SU-DHL-6 (cell line): ENCODE data around the gene EGR4.

Experiments
- EZH2phosphoT487 ChIP-seq: fragments of 200-600 bp; sonication (generic), shearing (Covaris generic); conservative IDR thresholded peaks from 2 replicates; pipeline ENCODE4 v1.6.1; 2018; ENCODE audit warnings: mild to moderate bottlenecking, antibody characterized with exemption, low read length, moderate library complexity, mixed read lengths
- TF ChIP-seq, protein P1 (sequence below): fragments of 200-600 bp; sonication (generic); IDR thresholded peaks from one replicate; pipeline ENCODE4 v1.5.1; 2017; ENCODE audit warnings: antibody characterized with exemption, mild to moderate bottlenecking, low read length, moderate library complexity; ENCODE audit not compliant: insufficient read depth, poor library complexity, severe bottlenecking

DNA sequence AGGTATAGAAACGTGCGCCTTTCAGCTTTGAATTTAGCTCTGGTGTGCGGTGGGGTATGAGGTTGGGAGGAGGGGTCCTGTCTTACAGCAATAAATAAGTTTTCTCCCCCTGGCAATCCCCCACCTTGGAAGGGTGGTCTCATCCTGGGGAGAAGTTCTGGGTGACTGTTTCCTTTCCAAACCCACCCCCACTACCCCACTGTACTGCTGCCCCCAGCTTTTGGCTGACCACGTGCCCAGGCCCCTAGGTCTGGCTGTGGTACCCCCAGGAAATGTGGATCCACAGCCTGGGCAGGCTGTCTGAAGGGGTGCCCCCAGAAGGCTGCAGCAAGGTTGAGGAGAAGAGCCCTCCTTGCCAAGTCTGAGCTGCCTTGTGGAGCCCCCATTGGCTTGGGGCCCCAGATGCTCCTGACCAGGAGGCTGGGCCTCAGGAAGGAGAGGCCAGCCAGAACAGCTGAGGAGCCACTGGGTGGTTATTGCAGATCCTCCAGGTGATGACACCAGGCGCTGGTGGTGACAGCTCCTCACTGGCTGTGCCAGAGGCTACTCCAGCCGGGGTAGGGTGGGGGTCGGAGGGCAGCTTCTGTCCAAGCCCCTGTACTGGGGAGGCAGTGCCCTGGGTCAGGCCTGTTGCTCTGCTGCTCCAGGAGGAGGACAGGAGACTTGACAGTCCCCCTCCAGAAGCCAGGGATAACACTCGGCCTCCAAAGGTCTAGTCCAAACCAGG, 35.0 kb downstream of the EGR4 start:
- TF ChIP-seq, protein P1, sequence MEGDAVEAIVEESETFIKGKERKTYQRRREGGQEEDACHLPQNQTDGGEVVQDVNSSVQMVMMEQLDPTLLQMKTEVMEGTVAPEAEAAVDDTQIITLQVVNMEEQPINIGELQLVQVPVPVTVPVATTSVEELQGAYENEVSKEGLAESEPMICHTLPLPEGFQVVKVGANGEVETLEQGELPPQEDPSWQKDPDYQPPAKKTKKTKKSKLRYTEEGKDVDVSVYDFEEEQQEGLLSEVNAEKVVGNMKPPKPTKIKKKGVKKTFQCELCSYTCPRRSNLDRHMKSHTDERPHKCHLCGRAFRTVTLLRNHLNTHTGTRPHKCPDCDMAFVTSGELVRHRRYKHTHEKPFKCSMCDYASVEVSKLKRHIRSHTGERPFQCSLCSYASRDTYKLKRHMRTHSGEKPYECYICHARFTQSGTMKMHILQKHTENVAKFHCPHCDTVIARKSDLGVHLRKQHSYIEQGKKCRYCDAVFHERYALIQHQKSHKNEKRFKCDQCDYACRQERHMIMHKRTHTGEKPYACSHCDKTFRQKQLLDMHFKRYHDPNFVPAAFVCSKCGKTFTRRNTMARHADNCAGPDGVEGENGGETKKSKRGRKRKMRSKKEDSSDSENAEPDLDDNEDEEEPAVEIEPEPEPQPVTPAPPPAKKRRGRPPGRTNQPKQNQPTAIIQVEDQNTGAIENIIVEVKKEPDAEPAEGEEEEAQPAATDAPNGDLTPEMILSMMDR = no peak
- no peak for TF ChIP-seq EZH2phosphoT487
